A673 (cell line): ENCODE measurements around the gene LSR. TPM values are rescaled to one million over a fixed set of nuclear protein-coding genes. Genes with fewer than 3 reads are reported as not detected.

Experiments used
- BruUV-seq: library from RNA; stranded (reverse); fragments of 400-500 nt; replicated peaks from 2 replicates; lab custom pipeline; 2021; lab: Mats Ljungman, UMichigan
- CTCF ChIA-PET: fragments of 300-600 bp; sonication (Branson Sonifier 250); formaldehyde crosslinking; loops from one replicate; lab custom pipeline; 2022; ENCODE audit warnings: antibody characterized with exemption; lab: Charles Lee
- POLR2A ChIA-PET: fragments of 300-600 bp; sonication (Branson Sonifier 250); formaldehyde crosslinking; loops from one replicate; lab custom pipeline; 2022; ENCODE audit warnings: antibody characterized with exemption; ENCODE audit not compliant: low non-redundant PET; lab: Charles Lee
- DNase-seq: peaks from one replicate; pipeline ENCODE4 v3.0.0-alpha.2; 2015; ENCODE audit warnings: low spot score
- H3K27ac ChIP-seq: fragments of 200-600 bp; sonication (generic); 2 replicates; pipeline ENCODE4 v1.5.1; 2016; ENCODE audit warnings: mixed run types, low read depth, mild to moderate bottlenecking, mixed read lengths, antibody characterized with exemption, low read length; ENCODE audit not compliant: poor library complexity, severe bottlenecking
- H3K27me3 ChIP-seq: fragments of 200-600 bp; sonication (generic); replicated peaks from 2 replicates; pipeline ENCODE4 v1.6.1; 2017; ENCODE audit warnings: mixed run types, low read depth, mild to moderate bottlenecking, mixed read lengths, antibody characterized with exemption, low read length; ENCODE audit not compliant: insufficient read depth, poor library complexity
- H3K36me3 ChIP-seq: fragments of 200-600 bp; sonication (generic); 2 replicates; pipeline ENCODE4 v1.6.1; 2016; ENCODE audit warnings: mixed run types, mild to moderate bottlenecking, mixed read lengths, antibody characterized with exemption, low read length; ENCODE audit not compliant: insufficient read depth, poor library complexity, severe bottlenecking
- H3K4me1 ChIP-seq: fragments of 200-600 bp; sonication (generic); 2 replicates; pipeline ENCODE4 v1.6.1; 2017; ENCODE audit warnings: mixed run types, mild to moderate bottlenecking, mixed read lengths, antibody characterized with exemption, low read length; ENCODE audit not compliant: insufficient read depth, poor library complexity, severe bottlenecking
- H3K4me3 ChIP-seq: fragments of 200-600 bp; sonication (generic); 2 replicates; pipeline ENCODE4 v1.5.1; 2016; ENCODE audit warnings: low read depth, mixed run types, mild to moderate bottlenecking, mixed read lengths, low read length; ENCODE audit not compliant: poor library complexity, severe bottlenecking
- H3K9me3 ChIP-seq: fragments of 200-600 bp; sonication (generic); 2 replicates; pipeline ENCODE4 v1.6.1; 2016; ENCODE audit warnings: mixed run types, low read depth, mild to moderate bottlenecking, mixed read lengths, antibody characterized with exemption, low read length; ENCODE audit not compliant: poor library complexity, severe bottlenecking
- EZH2 ChIP-seq: fragments of 200-600 bp; sonication (generic); IDR thresholded peaks from 2 replicates; pipeline ENCODE4 v1.6.1; 2017; ENCODE audit warnings: borderline replicate concordance, low read depth, mild to moderate bottlenecking, mixed read lengths, antibody characterized with exemption, low read length; ENCODE audit not compliant: poor library complexity, severe bottlenecking
- intact Hi-C: fragments of 100-400 bp; cut with micrococcal nuclease; formaldehyde crosslinking; loops from one replicate; pipeline ENCODE4 v1.10.0; 2022; ENCODE audit not compliant: unreplicated experiment
- total RNA-seq: library from RNA; stranded (reverse); gene quantifications from 2 replicates; pipeline ENCODE4 v1.2.3, GENCODE V29; 2021
- TF ChIP-seq, protein P1 (sequence below): fragments of 300-800, 200-600 bp; sonication (generic); conservative IDR thresholded peaks from 2 replicates; pipeline ENCODE4 v1.5.1; 2017; ENCODE audit warnings: low read depth, mild to moderate bottlenecking, antibody characterized with exemption, low read length, moderate library complexity, mixed read lengths

LSR gene
- total RNA-seq, 1 experiment from 2014 or later: 1.9 TPM

DNA sequence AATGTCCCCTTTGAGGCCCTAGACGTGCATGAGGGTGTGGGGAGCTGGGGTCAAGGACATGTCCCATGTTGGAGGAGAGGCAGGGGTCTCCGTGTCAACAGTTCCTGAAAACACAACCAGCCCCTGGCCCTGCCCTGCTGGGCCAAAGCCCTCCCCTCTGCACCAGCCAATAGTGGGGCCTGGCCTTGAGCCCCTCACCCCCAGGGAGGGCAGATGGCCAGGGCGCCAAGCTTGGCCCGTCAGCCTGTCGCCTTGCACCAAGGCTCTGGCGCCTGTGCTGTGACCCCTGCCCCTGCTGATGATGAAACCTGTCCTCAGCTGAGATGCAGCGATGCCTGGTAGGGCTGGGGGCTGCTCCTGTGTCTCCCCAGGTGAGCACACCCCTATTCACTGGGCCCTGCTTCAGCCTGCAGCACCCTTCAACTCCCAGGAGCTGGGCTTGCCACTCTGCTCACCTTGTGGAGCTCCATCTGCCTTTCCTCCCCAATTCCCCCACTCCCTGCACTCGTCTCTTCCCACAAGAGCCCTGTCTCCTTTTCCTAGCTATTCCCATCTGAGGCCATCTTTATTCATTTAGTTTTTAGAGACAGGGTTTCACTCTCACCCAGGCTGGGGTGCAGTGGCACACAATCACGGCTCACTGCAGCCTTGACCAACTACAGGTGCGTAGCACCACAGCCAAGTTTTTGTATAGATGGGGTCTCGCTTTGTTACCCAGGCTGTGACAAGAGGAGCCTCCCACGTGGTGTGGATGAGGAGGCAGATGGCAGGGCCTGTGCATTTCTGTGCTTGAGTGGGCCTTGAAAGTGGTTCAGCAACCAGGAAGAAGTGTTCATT, 31.4 kb downstream of the LSR start:
- no peaks in the 10 kb centered on the region for H3K4me1 ChIP-seq
- H3K27ac ChIP-seq: no peak overlapping the region
- intact Hi-C loops: no loop called here
- ChIA-PET POLR2A (no interaction called here), CTCF (no interaction called here)
- H3K9me3 ChIP-seq: no peaks in the 10 kb centered on the region
- no peaks in the 10 kb centered on the region for H3K36me3 ChIP-seq
- no peak overlapping the region for H3K4me3 ChIP-seq
- no peaks in the 10 kb centered on the region for H3K27me3 ChIP-seq
- TF ChIP-seq, protein P1, sequence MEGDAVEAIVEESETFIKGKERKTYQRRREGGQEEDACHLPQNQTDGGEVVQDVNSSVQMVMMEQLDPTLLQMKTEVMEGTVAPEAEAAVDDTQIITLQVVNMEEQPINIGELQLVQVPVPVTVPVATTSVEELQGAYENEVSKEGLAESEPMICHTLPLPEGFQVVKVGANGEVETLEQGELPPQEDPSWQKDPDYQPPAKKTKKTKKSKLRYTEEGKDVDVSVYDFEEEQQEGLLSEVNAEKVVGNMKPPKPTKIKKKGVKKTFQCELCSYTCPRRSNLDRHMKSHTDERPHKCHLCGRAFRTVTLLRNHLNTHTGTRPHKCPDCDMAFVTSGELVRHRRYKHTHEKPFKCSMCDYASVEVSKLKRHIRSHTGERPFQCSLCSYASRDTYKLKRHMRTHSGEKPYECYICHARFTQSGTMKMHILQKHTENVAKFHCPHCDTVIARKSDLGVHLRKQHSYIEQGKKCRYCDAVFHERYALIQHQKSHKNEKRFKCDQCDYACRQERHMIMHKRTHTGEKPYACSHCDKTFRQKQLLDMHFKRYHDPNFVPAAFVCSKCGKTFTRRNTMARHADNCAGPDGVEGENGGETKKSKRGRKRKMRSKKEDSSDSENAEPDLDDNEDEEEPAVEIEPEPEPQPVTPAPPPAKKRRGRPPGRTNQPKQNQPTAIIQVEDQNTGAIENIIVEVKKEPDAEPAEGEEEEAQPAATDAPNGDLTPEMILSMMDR: no peak
- no peak for TF ChIP-seq EZH2
- no peak for DNase-seq
- no TSS peak for BruUV-seq

DNA sequence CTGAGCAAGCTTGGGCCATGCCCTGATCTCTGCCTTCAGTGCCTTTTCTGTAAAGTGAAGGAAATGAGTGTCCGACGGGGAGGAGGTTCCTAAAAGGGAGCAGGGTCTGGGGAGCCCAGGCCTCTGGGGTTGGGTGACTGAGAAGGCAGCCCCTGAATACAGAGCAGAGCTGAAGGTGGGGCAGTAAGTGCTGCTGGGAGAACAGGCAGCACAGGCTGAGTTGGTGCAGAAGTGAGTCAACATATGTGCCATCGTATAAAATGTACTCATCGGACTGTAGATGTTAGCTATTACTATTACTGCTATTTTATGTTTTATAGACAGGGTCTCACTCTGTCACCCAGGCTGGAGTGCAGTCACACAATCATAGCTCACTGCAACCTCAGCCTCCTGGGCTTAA, 32.5 kb downstream of the LSR start:
- POLR2A ChIA-PET: no interaction called here
- H3K4me3 ChIP-seq: no peak overlapping the region
- no peaks in the 10 kb centered on the region for H3K27me3 ChIP-seq
- H3K36me3 ChIP-seq: no peaks in the 10 kb centered on the region
- CTCF ChIA-PET: interaction anchor here (0.5 kb wide), 1 partner anchor 15 kb away, joined by 3 read pairs; no protein-coding TSS in a partner anchor
- no peak overlapping the region for H3K27ac ChIP-seq
- DNase-seq: no peak
- TF ChIP-seq EZH2: no peak
- TF ChIP-seq, protein P1: no peak
- intact Hi-C loops: no loop called here
- BruUV-seq: no TSS peak
- H3K4me1 ChIP-seq: no peaks in the 10 kb centered on the region
- no peaks in the 10 kb centered on the region for H3K9me3 ChIP-seq

DNA sequence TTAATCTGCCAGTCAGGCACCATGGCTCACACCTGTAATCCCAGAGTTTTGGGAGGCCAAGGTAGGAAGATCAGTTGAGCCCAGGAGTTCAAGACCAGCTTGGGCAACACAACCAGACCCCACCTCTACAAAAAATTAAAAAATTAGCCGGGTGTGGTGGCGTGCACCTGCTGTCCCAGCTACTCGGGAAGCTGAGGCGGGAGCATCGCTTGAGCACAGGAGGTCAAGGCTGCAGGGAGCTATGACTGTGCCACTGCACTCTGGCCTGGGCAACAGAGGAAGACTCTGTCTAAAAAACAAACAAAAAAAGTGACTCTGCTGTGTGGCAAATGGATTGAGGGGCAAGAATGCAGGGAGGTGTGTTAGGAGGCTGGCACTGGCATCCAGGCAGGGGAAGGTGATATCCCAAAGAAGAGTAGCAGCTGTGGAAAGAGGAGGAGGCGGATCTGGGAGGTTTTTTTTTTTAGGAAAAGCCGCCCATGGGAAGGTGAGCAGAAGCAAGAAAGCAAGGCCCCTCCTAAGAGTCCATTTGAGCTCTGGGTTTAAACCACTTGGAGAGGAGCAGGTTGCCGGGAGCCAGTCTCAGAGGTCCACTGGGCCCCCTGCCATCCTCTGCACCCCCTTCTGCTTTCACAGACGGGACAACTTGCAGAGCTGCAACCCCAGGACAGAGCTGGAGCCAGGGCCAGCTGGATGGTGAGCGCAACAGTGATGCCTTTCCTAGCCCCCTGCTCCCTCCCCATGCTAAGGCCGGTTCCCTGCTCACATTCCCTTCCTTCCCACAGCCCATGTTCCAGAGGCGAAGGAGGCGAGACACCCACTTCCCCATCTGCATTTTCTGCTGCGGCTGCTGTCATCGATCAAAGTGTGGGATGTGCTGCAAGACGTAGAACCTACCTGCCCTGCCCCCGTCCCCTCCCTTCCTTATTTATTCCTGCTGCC, 35.6 kb downstream of the LSR start:
- Histone ChIP-seq H3K4me3 (no peak overlapping the region), H3K27ac (no peak overlapping the region), H3K4me1 (no peaks in the 10 kb centered on the region), H3K9me3 (no peaks in the 10 kb centered on the region), H3K27me3 (no peaks in the 10 kb centered on the region), H3K36me3 (no peaks in the 10 kb centered on the region)
- TF ChIP-seq, protein P1: no peak
- TF ChIP-seq EZH2: no peak
- ChIA-PET POLR2A (no interaction called here), CTCF (interaction anchor here (0.6 kb wide), 1 partner anchor 93 kb away, joined by 5 read pairs; no protein-coding TSS in a partner anchor)
- intact Hi-C loops: no loop called here
- BruUV-seq: no TSS peak
- DNase-seq: no peak
